Central memory CD8-positive, alpha-beta T cell (primary cell): ENCODE measurements around the gene TENT4A.

Experiments used
- ATAC-seq: fragments of 150-1000 bp; cut with Tn5 transposase; replicated peaks from 2 replicates; pipeline ENCODE4 v1.10.0; 2022; ENCODE audit warnings: mild to moderate bottlenecking, moderate FRiP score, moderate number of reproducible peaks; ENCODE audit not compliant: poor library complexity, severe bottlenecking; ENCODE audit errors: extremely low read depth
- DNase-seq, 2 donors: peaks; one replicate each; pipeline ENCODE4 v3.0.0; 2021; ENCODE audit warnings: low spot score in 2 of 2
- H3K27ac Mint-ChIP-seq: one replicate; pipeline ENCODE4 v1.8.0; 2022; ENCODE audit warnings: low read depth, mild to moderate bottlenecking, moderate library complexity, mixed read lengths
- H3K27me3 Mint-ChIP-seq: one replicate; pipeline ENCODE4 v1.8.0; 2022; ENCODE audit warnings: mixed read lengths
- H3K36me3 Mint-ChIP-seq: one replicate; pipeline ENCODE4 v1.8.0; 2022; ENCODE audit warnings: mild to moderate bottlenecking, moderate library complexity, mixed read lengths; ENCODE audit not compliant: insufficient read depth
- H3K4me1 Mint-ChIP-seq: one replicate; pipeline ENCODE4 v1.8.0; 2022; ENCODE audit warnings: mixed read lengths
- H3K4me3 Mint-ChIP-seq: one replicate; pipeline ENCODE4 v1.8.0; 2022; ENCODE audit warnings: mild to moderate bottlenecking, moderate library complexity, mixed read lengths
- H3K9me3 Mint-ChIP-seq: one replicate; pipeline ENCODE4 v1.8.0; 2022; ENCODE audit warnings: mixed read lengths

The TENT4A gene

DNA sequence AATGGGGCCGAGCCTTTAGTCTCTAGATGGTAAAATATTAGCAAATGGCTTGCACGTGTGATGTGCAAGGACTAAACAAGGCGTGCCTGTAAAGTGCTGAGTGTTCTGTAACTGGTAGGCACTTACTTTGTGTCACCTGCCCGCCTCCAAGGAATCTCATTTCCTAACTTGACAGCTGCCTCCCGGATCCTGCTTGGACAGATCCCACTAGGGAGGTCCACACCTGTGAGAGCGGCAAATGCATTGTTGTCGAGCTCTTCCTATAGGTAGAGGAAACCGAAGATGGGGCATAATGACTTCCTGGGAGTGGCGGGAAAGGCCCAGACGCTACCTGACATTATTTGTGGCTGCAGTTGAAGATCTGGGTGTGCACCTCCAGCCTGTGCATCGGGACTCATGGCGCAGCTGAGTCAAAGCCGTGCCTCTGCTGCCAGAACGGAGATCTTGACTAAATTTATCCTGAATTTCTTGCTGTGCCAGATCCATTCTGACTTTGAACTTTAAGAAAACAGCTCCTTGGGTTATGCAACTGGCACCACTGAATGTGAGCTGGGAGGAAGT, 79.8 kb downstream of the TENT4A start:
- Mint-ChIP-seq H3K4me1 (no peaks in the 10 kb centered on the region), H3K36me3 (peaks cover 1% of the 10 kb centered on the region), H3K27ac (no peak overlapping the region), H3K4me3 (no peak overlapping the region), H3K9me3 (no peaks in the 10 kb centered on the region), H3K27me3 (peaks cover 48% of the 10 kb centered on the region)
- DNase-seq (no peak), ATAC-seq (no peak)

DNA sequence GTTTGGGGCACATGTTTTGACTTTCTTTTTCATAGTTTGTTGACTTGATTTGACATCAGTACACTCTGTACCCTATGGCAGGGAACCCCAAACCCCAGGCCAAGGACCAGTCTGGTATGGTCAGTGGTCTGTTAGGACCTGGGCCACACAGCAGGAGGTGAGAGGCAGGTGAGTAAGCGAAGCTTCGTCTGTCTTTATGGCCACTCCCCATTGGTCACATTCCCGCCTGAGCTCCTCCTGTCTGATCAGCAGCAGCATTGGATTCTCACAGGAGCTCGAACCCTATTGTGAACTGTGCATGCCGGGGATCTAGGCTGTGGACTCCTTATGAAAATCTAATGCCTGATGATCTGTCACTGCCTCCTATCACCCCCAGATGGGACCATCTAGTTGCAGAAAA, 88.0 kb downstream of the TENT4A start:
- no peak overlapping the region for H3K4me3 Mint-ChIP-seq
- no peaks in the 10 kb centered on the region for H3K4me1 Mint-ChIP-seq
- peaks cover under 1% of the 10 kb centered on the region for H3K9me3 Mint-ChIP-seq
- no peak for ATAC-seq
- no peak for DNase-seq
- peaks cover 70% of the 10 kb centered on the region for H3K27me3 Mint-ChIP-seq
- no peak overlapping the region for H3K27ac Mint-ChIP-seq
- H3K36me3 Mint-ChIP-seq: no peaks in the 10 kb centered on the region

GRCh38 chr5:6803981-6804550, 90.8 kb downstream of the TENT4A start:
- DNase-seq: no peak
- no peak overlapping the region for H3K4me3 Mint-ChIP-seq
- no peaks in the 10 kb centered on the region for H3K4me1 Mint-ChIP-seq
- no peaks in the 10 kb centered on the region for H3K36me3 Mint-ChIP-seq
- peaks cover 5% of the 10 kb centered on the region for H3K9me3 Mint-ChIP-seq
- H3K27me3 Mint-ChIP-seq: peaks cover 72% of the 10 kb centered on the region
- no peak overlapping the region for H3K27ac Mint-ChIP-seq
- no peak for ATAC-seq

GRCh38 chr5:6804766-6805501, 91.7 kb downstream of the TENT4A start:
- no peak for DNase-seq
- H3K4me3 Mint-ChIP-seq: no peak overlapping the region
- no peaks in the 10 kb centered on the region for H3K4me1 Mint-ChIP-seq
- peaks cover 5% of the 10 kb centered on the region for H3K9me3 Mint-ChIP-seq
- H3K27me3 Mint-ChIP-seq: peaks cover 72% of the 10 kb centered on the region
- ATAC-seq: no peak
- no peak overlapping the region for H3K27ac Mint-ChIP-seq
- H3K36me3 Mint-ChIP-seq: no peaks in the 10 kb centered on the region

DNA sequence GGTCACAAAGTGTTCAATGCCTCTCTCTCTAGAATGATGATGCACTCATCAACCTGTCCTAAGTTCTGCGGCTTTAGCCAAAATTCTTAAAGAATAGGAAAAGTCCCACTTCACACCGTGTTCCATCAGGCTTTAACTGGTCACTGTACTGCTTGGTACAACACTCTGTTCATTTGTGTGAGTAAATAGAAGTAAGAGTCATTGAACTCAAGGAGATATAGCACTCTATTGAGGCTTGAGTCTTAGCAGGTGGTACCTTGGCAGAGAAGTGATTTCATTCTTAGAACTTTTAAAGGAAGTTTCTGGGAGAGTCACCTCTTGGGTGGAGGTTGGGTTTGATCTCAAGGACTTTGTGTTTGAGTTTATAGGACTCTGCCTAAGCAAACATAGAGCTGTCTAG, 92.6 kb downstream of the TENT4A start:
- Mint-ChIP-seq H3K9me3 (peaks cover 5% of the 10 kb centered on the region), H3K4me3 (no peak overlapping the region)

More for the DNA sequence above, 92.6 kb downstream of the TENT4A start:
- no peaks in the 10 kb centered on the region for H3K4me1 Mint-ChIP-seq
- no peak for DNase-seq
- H3K27ac Mint-ChIP-seq: no peak overlapping the region
- no peak for ATAC-seq
- H3K36me3 Mint-ChIP-seq: peaks cover 1% of the 10 kb centered on the region
- peaks cover 75% of the 10 kb centered on the region for H3K27me3 Mint-ChIP-seq
